HG03159 (cell line): ENCODE results near the gene ALDH18A1.

Experiments used
- ATAC-seq: cut with Tn5 transposase; IDR thresholded peaks from one replicate; pipeline ENCODE4 v1.9.1; 2021; ENCODE audit warnings: mild to moderate bottlenecking, moderate library complexity; ENCODE audit not compliant: unreplicated experiment

The ALDH18A1 gene

GRCh38 chr10:95559471-95559870 lies 97.0 kb downstream of the ALDH18A1 start:
- no peak for ATAC-seq

- ATAC-seq: no peak
Measured at GRCh38 chr10:95558593-95559320, 97.8 kb downstream of the ALDH18A1 start.

- ATAC-seq: no peak
Measured at GRCh38 chr10:95556994-95557767, 99.3 kb downstream of the ALDH18A1 start.
